GM12864 (cell line): ENCODE measurements around the gene FILIP1L.

Source experiments
- DNase-seq: peaks from one replicate; pipeline ENCODE4 v3.0.0-alpha.2; 2011; ENCODE audit warnings: low read depth
- H3K4me3 ChIP-seq: 2 replicates; pipeline ENCODE4 v1.5.1; 2011; ENCODE audit warnings: mild to moderate bottlenecking, low read depth, low read length, control low read depth
- CTCF ChIP-seq: IDR thresholded peaks from 2 replicates; pipeline ENCODE4 v1.5.1; 2011; ENCODE audit warnings: low read depth, mild to moderate bottlenecking, moderate library complexity, low read length, control low read depth, inconsistent platforms; ENCODE audit errors: missing control alignments

The FILIP1L gene

GRCh38 chr3:100005665-100006393 is 108.5 kb downstream of the FILIP1L start:
- TF ChIP-seq CTCF = no peak
- H3K4me3 ChIP-seq = no peak overlapping the region
- no peak for DNase-seq

- no peak overlapping the region for H3K4me3 ChIP-seq
- no peak for DNase-seq
- TF ChIP-seq CTCF = no peak
Measured at GRCh38 chr3:100004931-100005330, 109.4 kb downstream of the FILIP1L start.

- no peak for TF ChIP-seq CTCF
- DNase-seq = no peak
- no peak overlapping the region for H3K4me3 ChIP-seq
Measured at GRCh38 chr3:100003609-100004503, 110.4 kb downstream of the FILIP1L start.

GRCh38 chr3:100002599-100003350 is 111.5 kb downstream of the FILIP1L start:
- TF ChIP-seq CTCF = no peak
- DNase-seq = no peak
- no peak overlapping the region for H3K4me3 ChIP-seq

DNA sequence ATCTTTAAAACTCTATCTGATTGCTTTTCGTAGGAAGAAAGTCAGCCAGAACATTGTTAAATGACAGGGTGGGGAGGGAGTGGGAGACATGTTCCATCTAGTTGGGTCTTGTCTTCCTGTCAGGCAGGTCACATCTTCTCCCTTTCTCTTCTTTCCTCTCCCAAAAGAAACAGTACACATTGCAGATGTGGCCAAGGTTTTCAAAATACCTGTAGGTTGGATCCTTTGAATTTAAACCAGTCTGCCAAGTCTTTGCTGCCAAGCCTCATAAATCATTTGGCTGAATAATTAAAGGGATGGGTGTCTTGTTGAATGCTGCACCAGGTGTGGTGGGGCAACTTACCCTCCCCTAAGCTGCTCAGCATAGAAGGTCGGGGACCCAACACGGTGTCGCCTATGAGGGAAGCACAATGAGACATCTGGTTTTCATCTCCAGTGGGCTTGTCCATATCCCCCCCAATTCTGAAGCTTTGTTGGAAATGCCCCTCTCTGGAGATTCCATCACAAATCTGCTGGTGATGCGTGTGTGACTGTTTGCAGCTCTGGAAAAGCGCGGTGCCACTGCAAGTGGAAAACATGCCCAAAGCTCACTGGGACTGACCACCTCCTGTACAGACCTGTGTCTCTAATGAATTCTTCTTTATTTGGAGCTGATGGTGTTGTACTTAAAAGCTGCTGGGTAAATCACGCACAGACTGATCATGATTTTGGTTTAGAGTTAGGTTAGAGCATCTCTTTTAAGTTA is 112.6 kb downstream of the FILIP1L start:
- TF ChIP-seq CTCF = no peak
- no peak for DNase-seq

DNA sequence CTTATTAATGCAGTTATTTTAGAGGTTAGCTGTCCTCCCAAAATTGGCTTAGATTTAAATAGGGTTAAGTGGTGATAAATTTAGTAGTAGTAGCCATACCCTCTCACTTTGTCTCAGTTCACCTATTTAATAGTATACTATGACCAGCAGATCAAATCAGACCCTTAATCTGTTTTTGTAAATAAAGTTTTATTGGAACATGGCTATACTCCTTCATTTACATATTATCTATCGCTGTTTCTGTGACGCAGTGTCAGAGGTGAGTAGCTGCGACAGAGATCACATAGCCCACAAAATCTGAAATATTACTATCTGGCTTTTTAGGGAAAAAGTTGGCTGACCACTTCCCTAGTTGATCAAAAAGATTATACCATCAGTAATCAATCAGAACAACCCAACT is 113.2 kb downstream of the FILIP1L start:
- DNase-seq = no peak
- no peak for TF ChIP-seq CTCF
- H3K4me3 ChIP-seq = no peak overlapping the region

More for the DNA sequence above, 112.6 kb downstream of the FILIP1L start:
- no peak overlapping the region for H3K4me3 ChIP-seq
